Keratinocyte (primary cell): ENCODE data around the gene ANTKMT. TPM values are rescaled to one million over a fixed set of nuclear protein-coding genes. Genes with fewer than 3 reads are reported as not detected.
A peak's percentile ranks its signal among the peaks of the same experiment; 100 is the strongest.

Source experiments
- DNase-seq: peaks from one replicate; pipeline ENCODE4 v3.0.0-alpha.2; 2011; ENCODE audit warnings: low read depth, missing footprints, low spot score
- FAIRE-seq: peaks from 2 replicates; lab custom pipeline; 2011; peaks lifted over from hg19 to GRCh38; lab: Jason Lieb, UNC
- H2AFZ ChIP-seq: 2 replicates; pipeline ENCODE4 v1.6.0; 2012; ENCODE audit warnings: low read length, control low read depth, inconsistent platforms; ENCODE audit not compliant: control insufficient read depth
- H3K27ac ChIP-seq: 2 replicates; pipeline ENCODE4 v1.5.1; 2011; ENCODE audit warnings: low read length; ENCODE audit not compliant: control insufficient read depth, insufficient read depth
- H3K27me3 ChIP-seq: 3 replicates; pipeline ENCODE4 v1.6.0; 2011; ENCODE audit warnings: low read length; ENCODE audit not compliant: control insufficient read depth, insufficient read depth; ENCODE audit errors: extremely low read depth
- H3K36me3 ChIP-seq, 2 experiments: 2 replicates in 1 of 2; 3 replicates in 1 of 2; pipeline ENCODE4 v1.5.1; 2011; ENCODE audit warnings: low read length in 2 of 2, mild to moderate bottlenecking in 1 of 2; ENCODE audit not compliant: control insufficient read depth in 2 of 2, insufficient read depth in 2 of 2; ENCODE audit errors: extremely low read depth in 1 of 2
- H3K4me1 ChIP-seq: 3 replicates; pipeline ENCODE4 v1.5.1; 2011; ENCODE audit warnings: low read length; ENCODE audit not compliant: control insufficient read depth, insufficient read depth; ENCODE audit errors: extremely low read depth
- H3K4me2 ChIP-seq: 3 replicates; pipeline ENCODE4 v1.6.0; 2011; ENCODE audit warnings: low read depth, low read length; ENCODE audit not compliant: control insufficient read depth, insufficient read depth; ENCODE audit errors: extremely low read depth
- H3K4me3 ChIP-seq, 3 experiments: fragments of 200-600 bp in 1 of 3; sonication (generic) in 1 of 3; 2 replicates in 2 of 3; 3 replicates in 1 of 3; pipeline ENCODE4 v1.5.1; 2011 to 2016; ENCODE audit warnings: low read length in 3 of 3, mild to moderate bottlenecking in 3 of 3, control low read depth in 2 of 3, inconsistent platforms in 1 of 3, low read depth in 1 of 3, mixed read lengths in 1 of 3, mixed run types in 1 of 3, moderate library complexity in 1 of 3; ENCODE audit not compliant: control insufficient read depth in 2 of 3, insufficient read depth in 2 of 3; ENCODE audit errors: extremely low read depth in 1 of 3
- H3K79me2 ChIP-seq: 2 replicates; pipeline ENCODE4 v1.6.0; 2012; ENCODE audit warnings: low read length; ENCODE audit not compliant: control insufficient read depth, insufficient read depth
- H3K9ac ChIP-seq: 3 replicates; pipeline ENCODE4 v1.6.0; 2011; ENCODE audit warnings: low read length; ENCODE audit not compliant: control insufficient read depth, insufficient read depth; ENCODE audit errors: extremely low read depth
- H3K9me1 ChIP-seq: 3 replicates; pipeline ENCODE4 v1.6.0; 2011; ENCODE audit warnings: low read length; ENCODE audit not compliant: control insufficient read depth, insufficient read depth; ENCODE audit errors: extremely low read depth
- H3K9me3 ChIP-seq: 2 replicates; pipeline ENCODE4 v1.5.1; 2012; ENCODE audit warnings: low read depth, low read length; ENCODE audit not compliant: control insufficient read depth
- H4K20me1 ChIP-seq: 3 replicates; pipeline ENCODE4 v1.6.0; 2011; ENCODE audit warnings: low read length; ENCODE audit not compliant: control insufficient read depth, insufficient read depth; ENCODE audit errors: extremely low read depth
- CTCF ChIP-seq, 3 experiments: IDR thresholded peaks in 1 of 3; conservative IDR thresholded peaks in 1 of 3; optimal IDR thresholded peaks in 1 of 3; 2 replicates in 2 of 3; 3 replicates in 1 of 3; pipeline versions ENCODE3 to v1.5.1; 2011; ENCODE audit warnings: low read length in 3 of 3, mild to moderate bottlenecking in 3 of 3, moderate library complexity in 2 of 3, control low read depth in 1 of 3, inconsistent platforms in 1 of 3; ENCODE audit not compliant: insufficient read depth in 2 of 3; ENCODE audit errors: extremely low read depth in 1 of 3
- EZH2 ChIP-seq: IDR thresholded peaks from one replicate; pipeline ENCODE4 v1.6.1; 2012; ENCODE audit warnings: inconsistent platforms, mild to moderate bottlenecking, low read length, moderate library complexity
- dilution Hi-C: fragments of 300-500 bp; cut with MboI; formaldehyde crosslinking; loops from one replicate; pipeline ENCODE4 v1.7.0; 2020; ENCODE audit warnings: low sequenced_read_pairs; ENCODE audit not compliant: extremely low pct_ligation_motif_present
- polyA plus RNA-seq, 5 experiments: library from polyadenylated mRNA; depleted of rRNA in 3 of 5; stranded (reverse) in 3 of 5; stranded (forward) in 1 of 5; unstranded in 1 of 5; fragments of >200 nt; gene quantifications; 1 replicate in 1 of 5; 2 replicates in 3 of 5; 3 replicates in 1 of 5; pipeline versions ENCODE4 v1.2.1 to v1.2.3, GENCODE V29; 2011 to 2012; ENCODE audit warnings: missing spikeins in 2 of 5, low read depth in 1 of 5, low replicate concordance in 1 of 5

ANTKMT gene
- polyA plus RNA-seq, 1 donor (not counting 4 experiments of a cell fraction or from before 2014, with no cell fraction given) = 5.6 TPM

GRCh38 chr16:675884-676564 lies 44.9 kb upstream of the ANTKMT start:
- FAIRE-seq = no peak

GRCh38 chr16:676565-676902 lies 44.4 kb upstream of the ANTKMT start:
- peak overlapping the region; percentile 47 for H3K9ac ChIP-seq
- H2AFZ ChIP-seq = no peak overlapping the region
- DNase-seq (no peak), FAIRE-seq (no peak)
- H3K27me3 ChIP-seq = no peaks in the 10 kb centered on the region
- peaks cover 8% of the 10 kb centered on the region for H3K79me2 ChIP-seq
- H3K9me1 ChIP-seq = no peaks in the 10 kb centered on the region
- H3K4me1 ChIP-seq = peaks cover 28% of the 10 kb centered on the region
- H3K4me3 ChIP-seq = peak overlapping the region in 1 of 3 experiments; percentile 37
- peak overlapping the region; percentile 47 for H3K27ac ChIP-seq
- no peaks in the 10 kb centered on the region for H3K9me3 ChIP-seq
- dilution Hi-C loops = no loop called here
- H4K20me1 ChIP-seq = peaks cover 7% of the 10 kb centered on the region
- peak overlapping the region; percentile 79 for H3K4me2 ChIP-seq
- TF ChIP-seq CTCF (optimal IDR thresholded peaks at IDR 0.05 in 1 of 3, IDR thresholded peaks at IDR 0.05 in 1 of 3, conservative IDR thresholded peaks at IDR 0.05 in 1 of 3; ENCODE audit: extremely low read depth in 1 of 3, insufficient read depth in 2 of 3, low read length in 3 of 3) (no peak), EZH2 (no peak)
- H3K36me3 ChIP-seq = peaks cover 8 to 19% of the 10 kb centered on the region in 2 experiments

More at GRCh38 chr16:675884-676564, 44.9 kb upstream of the ANTKMT start:
- no peak overlapping the region for H3K27ac ChIP-seq
- no peak overlapping the region for H2AFZ ChIP-seq
- no peak overlapping the region for H3K4me3 ChIP-seq
- no peak for TF ChIP-seq CTCF (optimal IDR thresholded peaks at IDR 0.05 in 1 of 3, IDR thresholded peaks at IDR 0.05 in 1 of 3, conservative IDR thresholded peaks at IDR 0.05 in 1 of 3; ENCODE audit: extremely low read depth in 1 of 3, insufficient read depth in 2 of 3, low read length in 3 of 3)
- no peak for TF ChIP-seq EZH2
- peaks cover 5% of the 10 kb centered on the region for H3K79me2 ChIP-seq
- no peaks in the 10 kb centered on the region for H3K9me1 ChIP-seq
- peaks cover 2% of the 10 kb centered on the region for H4K20me1 ChIP-seq
- H3K4me2 ChIP-seq = peak overlapping the region; percentile 79
- H3K27me3 ChIP-seq = no peaks in the 10 kb centered on the region
- peak overlapping the region; percentile 47 for H3K9ac ChIP-seq
- dilution Hi-C loops = no loop called here
- DNase-seq = no peak
- H3K9me3 ChIP-seq = no peaks in the 10 kb centered on the region
- peaks cover 6 to 23% of the 10 kb centered on the region in 2 experiments for H3K36me3 ChIP-seq
- peaks cover 23% of the 10 kb centered on the region for H3K4me1 ChIP-seq
